ENCODE measurements around the gene AK8. TPM values are rescaled to one million over a fixed set of nuclear protein-coding genes. Genes with fewer than 3 reads are reported as not detected.

The AK8 gene
- total and polyA plus RNA-seq, 9 donors = 0.36 to 9.8 (median 1.6) TPM

DNA sequence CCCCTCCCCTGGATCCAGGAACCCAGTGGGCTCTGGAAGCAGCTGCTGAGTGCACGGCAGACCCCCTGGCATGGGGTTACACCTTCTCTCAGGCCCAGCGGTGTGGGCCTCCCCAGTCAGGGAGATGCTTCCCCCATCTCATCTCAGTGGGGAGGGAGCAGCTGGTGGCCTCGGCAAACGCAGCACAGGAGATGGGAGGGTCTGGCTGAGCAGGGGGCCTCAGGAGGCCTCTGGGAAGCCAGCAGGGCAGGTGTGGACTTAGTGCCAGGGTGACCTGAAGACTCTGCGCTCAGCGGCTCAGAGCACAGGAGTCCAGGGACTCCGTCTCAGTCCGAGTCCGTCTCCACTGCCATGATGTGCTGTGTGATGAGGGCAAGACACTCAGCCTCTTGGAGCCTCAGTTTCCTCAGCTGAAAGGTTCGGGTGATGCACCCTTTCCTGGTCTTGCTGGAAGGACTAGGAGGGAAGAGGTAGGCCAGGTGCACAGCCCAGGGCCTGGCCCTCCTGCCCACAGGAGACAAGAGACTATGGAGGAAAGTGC is 107.2 kb downstream of the AK8 start:
- peaks cover 4% of the 10 kb centered on the region for H3K4me1 ChIP-seq (ENCODE audit: insufficient read depth)
- peak overlapping the region; percentile 78 for H3K4me3 ChIP-seq
- no peak for TF ChIP-seq EP300 (IDR thresholded peaks at IDR 0.05)
- TF ChIP-seq POLR2A (IDR thresholded peaks at IDR 0.05) = no peak
- TF ChIP-seq, protein P1, sequence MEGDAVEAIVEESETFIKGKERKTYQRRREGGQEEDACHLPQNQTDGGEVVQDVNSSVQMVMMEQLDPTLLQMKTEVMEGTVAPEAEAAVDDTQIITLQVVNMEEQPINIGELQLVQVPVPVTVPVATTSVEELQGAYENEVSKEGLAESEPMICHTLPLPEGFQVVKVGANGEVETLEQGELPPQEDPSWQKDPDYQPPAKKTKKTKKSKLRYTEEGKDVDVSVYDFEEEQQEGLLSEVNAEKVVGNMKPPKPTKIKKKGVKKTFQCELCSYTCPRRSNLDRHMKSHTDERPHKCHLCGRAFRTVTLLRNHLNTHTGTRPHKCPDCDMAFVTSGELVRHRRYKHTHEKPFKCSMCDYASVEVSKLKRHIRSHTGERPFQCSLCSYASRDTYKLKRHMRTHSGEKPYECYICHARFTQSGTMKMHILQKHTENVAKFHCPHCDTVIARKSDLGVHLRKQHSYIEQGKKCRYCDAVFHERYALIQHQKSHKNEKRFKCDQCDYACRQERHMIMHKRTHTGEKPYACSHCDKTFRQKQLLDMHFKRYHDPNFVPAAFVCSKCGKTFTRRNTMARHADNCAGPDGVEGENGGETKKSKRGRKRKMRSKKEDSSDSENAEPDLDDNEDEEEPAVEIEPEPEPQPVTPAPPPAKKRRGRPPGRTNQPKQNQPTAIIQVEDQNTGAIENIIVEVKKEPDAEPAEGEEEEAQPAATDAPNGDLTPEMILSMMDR (IDR thresholded peaks at IDR 0.05) = no peak
- no peaks in the 10 kb centered on the region for H3K27me3 ChIP-seq
- DNase-seq = no peak
- intact Hi-C loops (cut with DNase I) = loop anchor here in 2 of 4 donors (5.0 to 10.0 kb wide), 2 partner anchors 96 to 99 kb away; partner anchors contain the start of gene GTF3C4 (in 2 of the 2)
- 72 to 77% (median 76%) methylated on average over 9 to 10 of the region's 10 CpGs for WGBS, 3 donors
- peak overlapping the region; percentile 70 to 80 for H3K27ac ChIP-seq
- H3K36me3 ChIP-seq = no peaks in the 10 kb centered on the region
- H3K9me3 ChIP-seq = no peaks in the 10 kb centered on the region

DNA sequence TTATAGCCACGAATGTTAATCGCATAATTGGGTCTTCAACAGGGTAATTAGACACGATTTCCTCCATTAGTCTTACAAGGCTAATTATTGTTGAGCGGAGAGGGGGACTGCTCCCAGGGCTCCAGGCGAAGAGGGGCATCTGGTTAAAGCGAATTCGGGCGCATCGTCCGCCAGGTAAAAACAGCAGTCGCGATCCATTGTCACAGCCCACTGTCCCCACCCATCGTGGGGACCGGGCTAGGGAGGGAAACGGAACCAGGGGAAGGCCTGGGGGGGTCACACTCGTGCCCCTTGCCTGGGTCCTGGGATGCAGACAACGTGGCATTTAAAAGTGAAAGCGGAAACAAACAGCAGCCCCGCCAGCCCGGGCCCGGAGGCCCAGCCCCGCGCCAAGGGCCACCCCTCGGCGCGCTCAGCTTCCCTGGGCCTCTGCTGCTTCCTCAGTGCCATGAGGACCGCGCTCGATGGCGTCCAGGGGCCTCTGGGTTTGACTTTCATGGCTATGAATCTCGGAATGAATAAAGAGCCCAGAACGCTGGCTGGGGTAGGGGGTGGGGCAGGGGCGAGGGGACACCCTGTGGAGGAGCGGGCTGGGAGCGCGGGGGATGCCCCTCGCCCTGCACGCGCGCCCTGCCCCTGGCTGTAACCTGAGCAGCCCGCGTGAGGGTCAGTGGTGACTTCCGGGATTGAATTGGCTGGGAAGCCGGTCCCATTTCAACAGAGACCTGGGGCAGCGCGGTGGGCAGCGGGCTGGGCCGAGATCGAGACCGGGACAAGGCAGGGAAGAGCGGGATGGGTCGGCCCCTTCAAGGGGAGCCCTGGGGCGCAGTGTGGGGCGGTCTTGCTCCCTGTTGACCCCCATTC is 107.9 kb downstream of the AK8 start:
- Histone ChIP-seq H3K27me3 (no peaks in the 10 kb centered on the region), H3K4me3 (peak overlapping the region; percentile 78), H3K9me3 (no peaks in the 10 kb centered on the region), H3K36me3 (no peaks in the 10 kb centered on the region), H3K27ac (peak overlapping the region; percentile 70 to 80), H3K4me1 (ENCODE audit: insufficient read depth) (peaks cover 4% of the 10 kb centered on the region)
- 4 to 6% (median 5%) methylated on average over 54 of the region's 54 CpGs for WGBS, 3 donors
- intact Hi-C loops (cut with DNase I) = loop anchor here in 2 of 4 donors (5.0 to 10.0 kb wide), 2 partner anchors 95 to 98 kb away; partner anchors contain the start of gene GTF3C4 (in 2 of the 2)
- no peak for TF ChIP-seq POLR2A (IDR thresholded peaks at IDR 0.05)
- TF ChIP-seq, protein P1 (IDR thresholded peaks at IDR 0.05) = no peak
- no peak for TF ChIP-seq EP300 (IDR thresholded peaks at IDR 0.05)
- DNase-seq = peak; percentile 69 to 85 (median 75)

GRCh38 chr9:132768932-132769905 is 108.9 kb downstream of the AK8 start:
- intact Hi-C loops (cut with DNase I) = no loop called here
- WGBS, 3 donors = 0 to 1% (median 0%) methylated on average over 24 to 25 of the region's 25 CpGs
- H3K27me3 ChIP-seq = no peaks in the 10 kb centered on the region
- H3K9me3 ChIP-seq = no peaks in the 10 kb centered on the region
- no peaks in the 10 kb centered on the region for H3K36me3 ChIP-seq
- peak overlapping the region; percentile 78 for H3K4me3 ChIP-seq
- DNase-seq = peak; percentile 53 to 76 (median 58)
- TF ChIP-seq EP300 (IDR thresholded peaks at IDR 0.05) (no peak), POLR2A (IDR thresholded peaks at IDR 0.05) (no peak)
- TF ChIP-seq, protein P1 (IDR thresholded peaks at IDR 0.05) = no peak
- H3K4me1 ChIP-seq (ENCODE audit: insufficient read depth) = peaks cover 4% of the 10 kb centered on the region
- peak overlapping the region; percentile 70 to 80 for H3K27ac ChIP-seq

GRCh38 chr9:132763574-132763973 is 114.5 kb downstream of the AK8 start:
- intact Hi-C loops (cut with DNase I) = no loop called here
- H3K4me1 ChIP-seq (ENCODE audit: insufficient read depth) = no peaks in the 10 kb centered on the region
- no peak for DNase-seq
- 87 to 94% (median 90%) methylated on average over 3 of the region's 3 CpGs for WGBS, 3 donors
- no peaks in the 10 kb centered on the region for H3K36me3 ChIP-seq
- no peak overlapping the region for H3K27ac ChIP-seq
- H3K4me3 ChIP-seq = no peak overlapping the region
- no peaks in the 10 kb centered on the region for H3K27me3 ChIP-seq
- H3K9me3 ChIP-seq = no peaks in the 10 kb centered on the region
- TF ChIP-seq POLR2A (IDR thresholded peaks at IDR 0.05) (no peak), EP300 (IDR thresholded peaks at IDR 0.05) (no peak)
- TF ChIP-seq, protein P1 (IDR thresholded peaks at IDR 0.05) = no peak

Measured in ovary (tissue), 9 donors.